Fibroblast of skin of abdomen (primary cell): ENCODE results near the gene MPHOSPH10. TPM values are rescaled to one million over a fixed set of nuclear protein-coding genes. Genes with fewer than 3 reads are reported as not detected.
A peak's percentile ranks its signal among the peaks of the same experiment; 100 is the strongest.
"Not testable (repeated sequence)": the region's sequence is repeated elsewhere in the genome, so short reads cannot be mapped to it uniquely, and the experiment has no call there.

Experiments used
- DNase-seq: peaks from one replicate; pipeline ENCODE4 v3.0.0-alpha.2; 2013
- polyA plus RNA-seq, 2 experiments: library from polyadenylated mRNA; unstranded; fragments of 120-200 nt; gene quantifications; one replicate each; pipeline ENCODE4 v1.2.1, GENCODE V29; 2013; ENCODE audit not compliant: insufficient read length in 2 of 2

MPHOSPH10 gene, protein sequence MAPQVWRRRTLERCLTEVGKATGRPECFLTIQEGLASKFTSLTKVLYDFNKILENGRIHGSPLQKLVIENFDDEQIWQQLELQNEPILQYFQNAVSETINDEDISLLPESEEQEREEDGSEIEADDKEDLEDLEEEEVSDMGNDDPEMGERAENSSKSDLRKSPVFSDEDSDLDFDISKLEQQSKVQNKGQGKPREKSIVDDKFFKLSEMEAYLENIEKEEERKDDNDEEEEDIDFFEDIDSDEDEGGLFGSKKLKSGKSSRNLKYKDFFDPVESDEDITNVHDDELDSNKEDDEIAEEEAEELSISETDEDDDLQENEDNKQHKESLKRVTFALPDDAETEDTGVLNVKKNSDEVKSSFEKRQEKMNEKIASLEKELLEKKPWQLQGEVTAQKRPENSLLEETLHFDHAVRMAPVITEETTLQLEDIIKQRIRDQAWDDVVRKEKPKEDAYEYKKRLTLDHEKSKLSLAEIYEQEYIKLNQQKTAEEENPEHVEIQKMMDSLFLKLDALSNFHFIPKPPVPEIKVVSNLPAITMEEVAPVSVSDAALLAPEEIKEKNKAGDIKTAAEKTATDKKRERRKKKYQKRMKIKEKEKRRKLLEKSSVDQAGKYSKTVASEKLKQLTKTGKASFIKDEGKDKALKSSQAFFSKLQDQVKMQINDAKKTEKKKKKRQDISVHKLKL
- polyA plus RNA-seq (2013, experiment 1 of 2; ENCODE audit: insufficient read length): 33.0 TPM
- polyA plus RNA-seq (2013, experiment 2 of 2; ENCODE audit: insufficient read length): 30.8 TPM

DNA sequence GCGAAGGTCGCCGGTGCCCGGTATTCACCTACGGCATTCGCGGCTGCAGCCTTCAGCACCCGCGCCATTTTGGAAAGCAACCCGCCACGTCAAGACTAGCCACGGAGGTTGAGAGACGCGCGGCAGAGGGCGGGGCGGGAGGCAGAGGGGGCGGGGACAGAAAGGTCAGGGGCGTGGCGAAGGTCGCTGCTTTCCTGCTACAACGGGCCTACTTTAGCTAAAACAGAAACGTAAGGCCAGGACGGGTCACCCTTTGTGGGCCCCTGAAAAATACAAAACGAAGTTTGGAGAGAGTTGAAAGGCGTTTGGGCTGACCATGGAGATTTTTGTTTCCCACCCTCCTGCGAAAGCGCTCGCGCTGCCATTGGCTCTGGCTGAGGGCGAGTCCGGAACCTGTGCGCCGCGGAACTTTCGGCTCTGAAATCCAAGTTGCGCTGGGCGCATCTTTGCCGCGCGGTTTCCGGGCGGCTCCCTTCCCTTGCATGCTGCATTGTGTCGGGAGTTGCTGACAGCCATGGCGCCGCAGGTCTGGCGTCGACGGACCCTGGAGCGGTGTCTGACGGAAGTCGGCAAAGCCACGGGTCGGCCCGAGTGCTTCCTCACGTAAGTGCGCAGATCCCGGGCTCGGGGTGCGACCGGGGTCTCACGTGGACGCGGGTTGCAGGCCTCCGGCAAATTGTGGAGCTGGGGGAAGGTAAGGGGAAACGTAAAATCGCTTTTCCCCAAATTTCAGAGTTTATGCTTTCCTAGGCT is at the start of gene MPHOSPH10, which contains the start of gene MCEE:
Gene MPHOSPH10 (plus strand): TSS at position 483 of the 753 bp plus-strand sequence. CDS start 32 bp downstream, at position 515.
Gene MCEE (minus strand): TSS at position 78 of the 753 bp plus-strand sequence. CDS start 10 bp downstream, at position 68.
- peak; percentile 91 for DNase-seq

DNA sequence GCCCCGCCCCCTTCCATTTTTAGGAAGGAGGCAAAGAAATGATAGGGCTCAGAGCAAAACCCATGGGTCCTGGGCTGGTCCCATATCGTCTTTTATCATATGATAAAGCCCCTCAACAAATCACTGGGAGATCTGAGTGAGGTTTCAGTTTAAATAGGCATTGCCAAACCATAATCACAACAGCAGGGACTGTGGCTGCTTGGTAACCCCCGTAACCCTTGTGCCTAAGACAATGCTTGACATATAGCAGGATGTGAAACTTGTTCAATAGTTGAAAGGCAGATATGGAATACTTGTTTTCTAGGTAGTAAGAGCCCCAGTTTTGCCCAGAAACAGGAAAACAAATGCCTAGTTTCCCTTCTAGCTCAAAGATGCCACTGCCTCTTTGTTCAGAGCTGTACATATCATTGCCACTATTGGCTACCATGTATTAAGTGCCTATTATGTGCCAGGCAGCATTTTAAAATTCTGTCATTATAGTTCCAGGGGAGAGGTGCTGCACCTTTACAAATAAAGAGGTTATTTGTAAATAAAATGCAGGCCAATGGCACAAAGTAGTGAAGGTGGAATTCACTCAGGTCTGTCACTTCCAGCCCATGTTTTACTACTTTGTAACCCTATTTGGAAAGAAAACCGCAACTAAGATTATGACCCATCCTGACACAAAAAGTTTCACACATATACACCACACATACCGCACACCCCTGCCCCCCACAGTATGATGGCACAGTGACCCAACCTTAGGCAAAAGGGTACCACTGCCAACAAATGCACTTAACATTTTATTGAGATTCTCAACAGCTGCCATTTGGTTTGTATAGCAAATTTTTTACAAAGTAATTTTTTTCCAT is 47.8 kb upstream of the MPHOSPH10 start:
- no peak for DNase-seq

DNA sequence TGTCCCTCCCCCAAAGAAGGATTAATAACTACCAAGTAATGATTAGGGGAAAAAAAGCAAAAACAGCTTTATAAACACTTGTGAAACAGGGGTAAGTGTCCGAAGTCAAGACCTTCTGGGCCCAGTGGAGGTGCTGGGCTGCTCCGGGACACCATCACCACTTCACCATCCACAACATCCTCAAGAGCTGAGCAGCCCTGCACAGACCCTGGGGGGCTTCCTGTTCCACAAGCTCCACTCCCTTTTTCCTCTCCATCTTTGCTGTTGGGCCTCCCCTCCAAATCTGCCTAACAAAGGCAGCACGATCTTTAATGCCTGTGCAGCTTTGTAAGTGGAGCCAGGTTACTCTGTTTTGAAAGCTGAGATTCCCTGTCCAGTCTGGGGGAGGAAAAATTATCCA is 47.1 kb upstream of the MPHOSPH10 start:
- DNase-seq: not testable (repeated sequence)

DNA sequence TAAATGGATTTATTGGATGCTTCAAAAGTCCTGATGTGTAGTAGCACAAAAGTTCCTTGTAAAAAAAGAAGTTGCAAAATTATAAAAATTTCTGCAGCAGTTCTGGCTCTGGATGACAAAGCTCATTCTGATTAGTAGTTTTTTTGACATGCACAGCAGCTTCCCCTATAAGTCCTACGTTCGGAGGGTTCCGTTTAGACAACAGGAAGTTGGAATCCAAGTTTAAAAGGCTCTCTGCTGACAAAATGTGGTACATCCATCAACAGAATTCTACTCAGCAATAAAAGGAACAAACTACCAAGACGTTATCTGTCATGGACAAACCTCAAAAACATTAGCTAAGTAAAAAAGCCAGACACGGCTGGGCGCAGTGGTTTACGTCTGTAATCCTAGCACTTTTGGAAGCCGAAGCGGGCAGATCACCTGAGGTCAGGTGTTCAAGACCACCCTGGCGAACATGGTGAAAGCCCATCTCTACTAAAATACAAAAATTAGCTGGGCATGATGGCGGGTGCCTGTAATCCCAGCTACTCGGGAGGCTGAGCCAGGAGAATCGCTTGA is 46.6 kb upstream of the MPHOSPH10 start:
- DNase-seq: not testable (repeated sequence)

DNA sequence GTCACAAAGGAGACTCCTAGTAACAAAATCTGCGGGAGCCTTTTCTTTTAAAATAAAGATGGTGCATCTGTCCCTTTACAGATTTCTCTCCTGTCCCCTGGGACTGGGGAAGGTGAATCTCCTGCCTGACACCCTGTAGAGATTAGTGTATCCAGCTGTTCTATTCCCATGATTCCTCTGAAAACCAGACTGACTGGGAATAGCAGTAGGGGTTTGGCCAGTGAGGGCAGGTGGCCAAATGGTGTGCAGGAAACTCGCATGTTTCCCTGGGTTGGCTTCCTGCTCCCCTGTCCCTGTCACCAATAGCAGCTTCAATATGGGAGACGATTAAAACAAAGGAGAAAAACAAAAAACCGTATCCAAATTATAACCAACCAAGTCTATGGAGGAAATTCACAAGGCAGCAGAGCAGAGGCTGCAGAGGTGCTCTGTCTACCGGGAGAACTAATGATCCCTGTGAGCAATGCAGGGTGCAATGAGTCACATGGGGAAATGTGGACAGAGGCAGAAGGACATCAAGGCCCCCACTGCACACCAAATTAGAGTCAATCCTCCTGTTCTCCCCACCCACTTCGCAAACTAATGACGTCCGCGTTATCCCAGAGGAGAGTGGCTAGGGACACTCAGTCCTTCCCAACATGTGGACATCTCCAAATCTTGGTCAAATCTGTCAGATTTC is 45.0 kb upstream of the MPHOSPH10 start:
- not testable (repeated sequence) for DNase-seq

DNA sequence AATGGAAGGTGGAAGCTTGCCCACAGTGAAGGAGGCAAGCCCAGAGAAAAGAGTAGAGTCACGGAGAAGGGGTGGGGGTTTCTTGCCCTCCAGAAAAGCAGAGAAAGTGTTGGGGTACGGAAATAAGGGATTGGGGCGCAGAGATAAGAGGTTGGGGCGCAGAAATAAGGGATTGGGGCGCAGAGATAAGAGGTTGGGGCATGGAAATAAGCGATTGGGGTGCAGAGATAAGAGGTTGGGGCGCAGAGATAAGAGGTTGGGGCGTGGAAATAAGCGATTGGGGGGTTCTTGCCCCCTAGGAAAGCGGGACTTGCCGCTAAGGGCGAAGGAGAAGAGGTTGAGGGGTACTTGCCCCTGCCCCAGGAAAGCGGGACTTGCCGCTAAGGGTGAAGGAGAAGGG is 41.0 kb upstream of the MPHOSPH10 start:
- not testable (repeated sequence) for DNase-seq

DNA sequence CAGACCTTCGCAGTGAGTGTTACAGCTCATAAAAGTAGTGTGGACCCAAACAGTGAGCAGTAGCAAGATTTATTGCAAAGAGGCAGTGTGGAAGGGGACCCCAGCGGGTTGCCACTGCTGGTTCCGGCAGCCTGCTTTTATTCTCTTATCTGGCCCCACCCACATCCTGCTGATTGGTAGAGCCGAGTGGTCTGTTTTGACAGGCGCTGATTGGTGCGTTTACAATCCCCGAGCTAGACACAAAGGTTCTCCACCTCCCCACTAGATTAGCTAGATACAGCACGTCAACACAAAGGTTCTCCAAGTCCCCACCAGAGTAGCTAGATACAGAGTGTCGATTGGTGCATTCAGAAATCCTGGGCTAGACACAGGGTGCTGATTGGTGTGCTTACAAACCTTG is 38.6 kb upstream of the MPHOSPH10 start:
- not testable (repeated sequence) for DNase-seq

DNA sequence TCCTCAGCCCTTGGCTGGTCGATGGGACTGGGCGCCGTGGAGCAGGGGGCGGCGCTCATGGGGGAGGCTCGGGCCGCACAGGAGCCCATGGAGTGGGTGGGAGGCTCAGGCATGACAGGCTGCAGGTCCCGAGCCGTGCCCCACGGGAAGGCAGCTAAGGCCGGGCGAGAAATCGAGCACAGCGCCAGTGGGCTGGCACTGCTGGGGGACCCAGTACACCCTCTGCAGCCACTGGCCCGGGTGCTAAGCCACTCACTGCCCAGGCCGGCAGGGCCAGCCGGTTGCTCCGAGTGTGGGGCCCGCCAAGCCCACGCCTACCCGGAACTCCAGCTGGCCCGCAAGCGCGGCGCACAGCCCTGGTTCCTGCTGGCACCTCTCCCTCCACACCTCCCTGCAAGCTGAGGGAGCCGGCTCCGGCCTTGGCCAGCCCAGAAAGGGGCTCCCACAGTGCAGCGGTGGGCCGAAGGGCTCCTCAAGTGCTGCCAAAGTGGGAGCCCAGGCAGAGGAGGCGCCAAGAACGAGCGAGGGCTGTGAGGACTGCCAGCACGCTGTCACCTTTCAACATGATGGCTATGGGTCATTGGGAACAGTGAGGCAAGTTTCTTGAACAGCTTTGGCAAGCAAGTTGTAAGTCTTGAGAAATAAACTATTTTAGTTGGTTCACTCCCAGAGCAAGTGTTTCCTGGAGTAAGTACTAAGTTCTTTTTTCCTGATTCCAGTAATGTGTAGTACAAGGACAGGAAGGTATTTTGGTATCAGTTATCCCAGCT is 37.8 kb upstream of the MPHOSPH10 start:
- not testable (repeated sequence) for DNase-seq

DNA sequence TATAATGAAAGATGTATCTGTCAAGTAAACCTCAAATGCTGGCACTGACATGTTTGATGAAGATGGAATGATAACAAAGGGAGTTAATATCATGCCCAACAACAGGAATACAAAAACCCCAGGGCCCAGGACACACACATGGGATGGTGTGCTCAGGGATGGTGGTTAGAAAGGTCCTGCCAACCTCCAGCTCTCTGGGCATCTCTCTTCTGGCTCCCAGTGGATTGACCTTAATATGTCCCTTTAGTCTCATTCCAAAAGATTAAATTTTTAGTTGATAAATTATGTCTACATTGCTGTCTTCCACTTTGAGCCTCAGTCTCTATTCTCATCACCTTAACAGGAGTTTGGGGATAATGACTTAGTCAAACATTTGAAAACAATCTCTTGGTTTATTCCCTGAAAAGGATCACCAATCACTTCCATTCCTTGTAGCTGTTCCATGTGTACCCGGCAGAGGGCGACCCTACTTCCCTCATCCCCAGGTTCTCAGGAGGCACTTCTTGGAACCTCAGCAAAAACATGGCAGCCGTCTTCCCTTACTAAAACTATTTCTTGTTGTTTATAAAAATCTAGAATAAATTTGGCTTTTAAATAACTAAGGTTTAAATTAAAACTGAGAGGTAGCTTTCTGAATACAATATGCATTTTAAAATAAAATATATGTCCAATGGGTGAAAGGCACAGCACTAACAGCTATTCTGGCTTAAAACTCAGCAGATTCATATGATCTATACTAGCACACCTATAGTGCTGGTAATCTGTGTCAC is 30.1 kb upstream of the MPHOSPH10 start:
- DNase-seq: peak; percentile 60

DNA sequence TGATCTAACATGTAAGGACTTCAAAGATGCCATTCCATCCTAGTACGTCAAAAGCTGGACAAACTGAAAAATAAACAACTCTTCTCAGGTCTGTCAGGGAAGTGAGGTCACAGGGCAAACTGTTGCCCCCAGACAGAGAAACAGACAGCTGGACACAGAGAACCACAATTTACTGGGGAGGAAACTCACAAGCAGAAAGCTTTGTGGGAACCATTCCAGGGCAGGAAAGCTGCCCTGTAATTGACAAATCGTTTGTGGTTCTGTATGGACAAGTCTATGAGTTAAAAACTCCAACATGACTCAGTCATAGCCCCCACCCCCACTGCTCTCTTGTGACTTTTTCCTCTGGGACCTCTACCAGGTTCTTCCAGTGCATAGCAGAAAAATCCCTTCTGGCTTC is 28.8 kb upstream of the MPHOSPH10 start:
- DNase-seq: peak; percentile 91

DNA sequence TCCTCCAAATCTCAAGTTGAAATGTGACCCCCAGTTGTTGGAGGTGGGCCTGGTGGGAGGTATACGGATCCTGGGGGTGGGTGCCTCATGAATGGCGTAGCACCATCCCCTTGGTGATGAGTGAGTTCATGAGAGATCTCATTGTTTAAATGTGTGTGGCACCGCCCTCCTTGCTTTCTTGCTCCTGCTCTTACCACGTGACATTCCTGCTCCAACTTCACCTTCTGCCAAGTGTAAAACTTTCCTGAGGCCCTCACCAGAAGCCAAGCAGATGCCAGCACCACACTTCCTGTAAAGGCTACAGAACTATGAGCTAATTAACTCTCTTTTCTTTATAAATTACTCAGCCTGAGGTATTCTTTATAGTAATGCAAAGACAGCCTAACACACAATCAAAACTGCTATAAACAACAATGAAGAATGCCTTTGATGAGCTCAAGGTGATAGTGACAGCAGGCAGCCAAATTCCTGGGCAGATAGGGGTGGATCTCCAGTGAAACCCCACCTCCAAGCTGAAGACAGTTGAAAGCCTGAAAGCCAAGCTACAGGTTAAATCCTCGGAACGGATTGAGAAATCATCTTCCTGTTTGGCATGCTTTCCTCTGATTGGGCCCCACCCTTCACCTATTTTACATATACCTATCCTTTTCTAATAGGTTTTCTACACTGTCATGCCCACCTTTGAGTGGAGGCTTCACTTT is 27.3 kb upstream of the MPHOSPH10 start:
- DNase-seq: no peak

DNA sequence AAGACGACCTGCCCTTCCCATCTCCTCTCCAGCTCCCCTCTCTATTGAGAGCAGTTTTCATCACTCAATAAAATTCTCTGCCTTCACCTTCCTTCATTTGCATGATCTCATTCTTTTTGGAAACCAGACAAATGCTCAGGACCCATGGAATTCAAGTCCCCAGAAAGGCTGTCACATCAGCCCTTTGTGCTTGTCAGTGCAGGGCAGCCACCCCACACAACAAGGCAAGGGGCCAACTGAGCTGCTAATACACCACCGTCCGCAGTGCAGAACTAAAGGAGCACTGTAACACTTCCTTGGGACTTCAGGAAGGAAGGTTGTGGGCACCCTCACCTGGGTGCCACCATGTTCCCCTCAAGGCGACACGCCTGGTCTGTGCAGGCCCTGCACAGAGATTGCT is 26.6 kb upstream of the MPHOSPH10 start:
- DNase-seq: no peak

DNA sequence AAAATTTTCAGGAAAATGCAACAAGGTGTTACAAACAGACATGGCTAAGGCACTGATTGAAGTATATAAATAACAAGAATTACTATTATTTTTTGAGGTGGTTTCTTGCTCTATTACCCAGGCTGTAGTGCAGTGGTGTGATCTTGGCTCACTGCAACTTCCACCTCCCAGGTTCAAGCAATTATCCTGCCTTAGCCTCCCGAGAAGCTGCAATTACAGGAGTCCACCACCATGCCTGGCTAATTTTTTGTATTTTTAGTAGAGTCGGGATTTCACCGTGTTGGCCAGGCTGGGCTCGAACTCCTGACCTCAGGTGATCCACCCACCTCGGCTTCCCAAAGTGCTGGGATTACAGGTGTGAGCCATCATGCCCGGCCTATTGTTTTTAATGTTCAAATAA is 24.0 kb upstream of the MPHOSPH10 start:
- DNase-seq: not testable (repeated sequence)

DNA sequence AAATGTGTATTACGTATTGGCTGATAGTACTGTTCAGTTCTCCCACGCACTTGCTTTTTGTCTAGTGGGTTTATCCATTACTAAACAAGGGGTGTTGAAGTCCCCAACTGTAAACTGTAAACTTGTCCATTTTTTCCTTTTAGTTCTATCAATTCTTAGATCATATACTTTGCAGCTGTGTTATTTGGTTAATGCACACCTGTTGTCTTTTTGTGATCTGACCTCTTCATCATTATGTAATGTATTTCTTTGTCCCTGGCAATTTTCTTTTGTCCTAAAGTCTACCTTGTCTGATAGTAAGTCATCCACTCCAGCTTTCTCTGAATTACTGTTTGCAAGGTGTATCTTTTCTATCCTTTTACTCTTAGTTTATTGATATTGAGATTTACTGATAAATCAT is 22.3 kb upstream of the MPHOSPH10 start:
- DNase-seq: no peak

DNA sequence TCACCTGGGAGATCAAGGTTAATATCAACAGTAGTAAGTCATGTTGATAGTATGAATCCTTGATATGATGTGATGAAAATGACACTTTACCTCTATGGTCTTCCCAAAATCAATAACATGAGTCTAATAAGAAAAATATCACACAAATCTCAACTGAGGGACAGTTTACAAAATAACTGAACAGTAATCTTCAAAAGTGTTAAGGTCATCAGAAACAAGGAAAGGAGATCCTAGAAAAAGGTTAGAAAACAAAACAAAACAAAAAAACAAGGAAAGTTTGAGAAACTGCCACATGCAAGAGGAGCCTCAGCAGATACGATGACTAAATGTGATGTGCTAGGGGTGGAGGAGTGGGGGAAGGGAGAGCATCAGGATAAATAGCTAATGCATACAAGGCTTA is 16.6 kb upstream of the MPHOSPH10 start:
- DNase-seq: no peak

DNA sequence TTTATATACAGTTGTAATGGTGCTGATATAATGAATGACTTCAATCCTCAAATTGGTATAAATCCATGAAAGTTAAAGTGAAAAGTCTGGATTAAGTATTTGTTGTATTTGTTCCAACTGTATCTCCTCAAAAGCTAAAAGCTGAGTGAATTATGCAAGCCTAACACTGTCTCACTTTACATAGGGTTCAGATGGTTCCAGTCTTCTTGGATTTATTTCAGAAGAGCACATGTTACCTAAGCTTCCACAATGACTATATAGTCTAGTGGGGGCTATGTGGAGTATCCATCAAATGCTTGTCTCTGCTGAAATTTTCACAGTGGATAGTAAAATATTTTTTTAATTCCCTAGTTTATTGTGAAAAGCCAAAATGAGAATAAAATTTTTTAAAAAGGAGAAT is 13.4 kb upstream of the MPHOSPH10 start:
- no peak for DNase-seq

DNA sequence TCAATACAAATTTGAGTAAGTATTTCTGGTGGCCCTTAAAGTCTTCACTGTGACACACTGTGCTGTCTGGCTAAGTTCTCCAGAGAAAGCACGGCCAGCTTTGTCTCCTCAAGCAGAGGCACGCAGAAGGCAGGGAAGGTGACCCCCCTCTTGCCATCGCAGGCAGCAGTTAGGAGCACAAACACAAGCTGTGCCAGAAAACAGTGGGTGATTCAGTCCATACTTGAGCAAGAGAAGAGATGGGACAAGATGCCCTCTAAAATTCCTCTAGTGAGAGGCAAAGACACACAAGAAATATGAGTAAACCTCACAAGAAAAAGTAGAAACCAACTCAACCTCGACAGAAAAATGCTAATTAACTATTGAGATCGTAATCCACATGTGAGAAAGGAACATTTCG is 10.2 kb upstream of the MPHOSPH10 start:
- DNase-seq: no peak

DNA sequence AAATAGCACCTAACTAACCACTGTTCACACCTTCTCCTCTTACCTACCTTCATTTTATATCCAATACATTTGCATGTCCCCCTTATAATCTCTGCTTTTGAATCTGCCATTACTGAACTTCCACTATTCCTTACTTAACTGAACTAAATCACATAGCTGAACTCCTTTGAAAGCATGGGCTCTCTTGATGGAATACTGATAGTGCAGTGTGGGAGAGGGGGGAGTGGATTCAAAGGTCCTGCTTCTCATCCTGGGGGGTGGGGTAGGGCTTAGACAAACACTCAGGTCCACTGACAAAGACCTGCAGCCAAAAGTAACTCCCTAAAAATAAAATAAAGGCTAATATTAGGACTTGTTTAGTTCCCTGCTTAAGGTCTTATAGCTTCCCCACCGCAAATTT is 9.0 kb upstream of the MPHOSPH10 start:
- no peak for DNase-seq
